COLO668 (cell line): ENCODE measurements around the gene CYP2S1.
A peak's percentile ranks its signal among the peaks of the same experiment; 100 is the strongest.
"Not testable (repeated sequence)": the region's sequence is repeated elsewhere in the genome, so short reads cannot be mapped to it uniquely, and the experiment has no call there.

ENCODE experiments used
- DNase-seq: peaks from one replicate; lab custom pipeline; 2025; ENCODE audit not compliant: unreplicated experiment; lab: John Stamatoyannopoulos, UW

CYP2S1 gene

GRCh38 chr19:41192574-41193429 lies at the start of gene CYP2S1:
CYP2S1 (plus strand) TSS chr19:41193219; CDS start chr19:41193265, 46 bp downstream.
- no peak for DNase-seq

- DNase-seq = peak; percentile 64
Observed at GRCh38 chr19:41144403-41144802, 48.6 kb upstream of the CYP2S1 start.

GRCh38 chr19:41149831-41150230 lies 43.2 kb upstream of the CYP2S1 start:
- no peak for DNase-seq

GRCh38 chr19:41150986-41151385 lies 42.0 kb upstream of the CYP2S1 start:
- DNase-seq = not testable (repeated sequence)

GRCh38 chr19:41154060-41154459 lies 39.0 kb upstream of the CYP2S1 start:
- no peak for DNase-seq

- DNase-seq = no peak
Observed at GRCh38 chr19:41156207-41156606, 36.8 kb upstream of the CYP2S1 start.

- no peak for DNase-seq
Observed at GRCh38 chr19:41159881-41160280, 33.1 kb upstream of the CYP2S1 start.

- DNase-seq = peak; percentile 9
Observed at GRCh38 chr19:41161903-41162302, 31.1 kb upstream of the CYP2S1 start.

- DNase-seq = no peak
Observed at GRCh38 chr19:41166944-41167804, 25.8 kb upstream of the CYP2S1 start.

- no peak for DNase-seq
Observed at GRCh38 chr19:41172297-41173164, 20.5 kb upstream of the CYP2S1 start.

- no peak for DNase-seq
Observed at GRCh38 chr19:41174297-41174928, 18.6 kb upstream of the CYP2S1 start.

- no peak for DNase-seq
Observed at GRCh38 chr19:41175801-41176777, 16.9 kb upstream of the CYP2S1 start.

GRCh38 chr19:41180173-41180572 lies 12.8 kb upstream of the CYP2S1 start:
- DNase-seq = not testable (repeated sequence)

- no peak for DNase-seq
Observed at GRCh38 chr19:41186971-41187883, 5.8 kb upstream of the CYP2S1 start.

- no peak for DNase-seq
Observed at GRCh38 chr19:41187884-41188279, 5.1 kb upstream of the CYP2S1 start.

GRCh38 chr19:41189425-41190065 lies 3.5 kb upstream of the CYP2S1 start:
- no peak for DNase-seq

- no peak for DNase-seq
Observed at GRCh38 chr19:41193430-41194156, 574 bp downstream of the CYP2S1 start.
